ENCODE results near the gene MVD. TPM values are rescaled to one million over a fixed set of nuclear protein-coding genes. Genes with fewer than 3 reads are reported as not detected.

MVD gene
- total RNA-seq, 6 experiments from 2014 or later = 10.2 to 57.1 (median 15.2) TPM

- DNase-seq = no peak
- no peaks in the 10 kb centered on the region for H3K27me3 ChIP-seq
- intact Hi-C loops (cut with DNase I) = no loop called here
- no peaks in the 10 kb centered on the region for H3K9me3 ChIP-seq
- WGBS (ENCODE audit: insufficient coverage, low coverage, low lambda C conversion rate, missing lambda C conversion rate) = 44% methylated on average over 6 of the region's 28 CpGs
- H3K27ac ChIP-seq = no peak overlapping the region
- peaks cover 0 to 22% (median 9%) of the 10 kb centered on the region in 4 donors for H3K36me3 ChIP-seq
- ATAC-seq = peak in 1 of 4 donors; percentile 1
- TF ChIP-seq POLR2A (IDR thresholded peaks at IDR 0.05) = no peak
- TF ChIP-seq CTCF (IDR thresholded peaks at IDR 0.05) = no peak
- H3K4me1 ChIP-seq = no peaks in the 10 kb centered on the region
- peak overlapping the region; percentile 14 to 32 (median 25) for H3K4me3 ChIP-seq
These were observed 27.8 kb downstream of the MVD start for GRCh38 chr16:88634994-88635670.

GRCh38 chr16:88634141-88634993 lies 28.5 kb downstream of the MVD start:
- H3K4me1 ChIP-seq = no peaks in the 10 kb centered on the region
- peaks cover 0 to 28% (median 11%) of the 10 kb centered on the region in 4 donors for H3K36me3 ChIP-seq
- TF ChIP-seq POLR2A (IDR thresholded peaks at IDR 0.05) = no peak
- no peak for TF ChIP-seq CTCF (IDR thresholded peaks at IDR 0.05)
- no peaks in the 10 kb centered on the region for H3K27me3 ChIP-seq
- H3K9me3 ChIP-seq = no peaks in the 10 kb centered on the region
- peak overlapping the region; percentile 14 to 32 (median 25) for H3K4me3 ChIP-seq
- 27% methylated on average over 10 of the region's 82 CpGs for WGBS (ENCODE audit: insufficient coverage, low coverage, low lambda C conversion rate, missing lambda C conversion rate)
- peak overlapping the region in 1 of 3 donors; percentile 18 for H3K27ac ChIP-seq
- ATAC-seq (peak; percentile 41 to 64 (median 64)), DNase-seq (peak in 1 of 3 donors; percentile 62)
- intact Hi-C loops (cut with DNase I) = no loop called here

GRCh38 chr16:88633684-88634140 lies 29.2 kb downstream of the MVD start:
- peak overlapping the region in 1 of 3 donors; percentile 18 for H3K27ac ChIP-seq
- WGBS (ENCODE audit: insufficient coverage, low coverage, low lambda C conversion rate, missing lambda C conversion rate) = 36% methylated on average over 17 of the region's 23 CpGs
- peak; percentile 52 to 63 (median 55) for ATAC-seq
- intact Hi-C loops (cut with DNase I) = no loop called here
- no peaks in the 10 kb centered on the region for H3K4me1 ChIP-seq
- TF ChIP-seq POLR2A (IDR thresholded peaks at IDR 0.05) (no peak), CTCF (IDR thresholded peaks at IDR 0.05) (peak in 2 of 4 donors; percentile 32 to 48)
- H3K9me3 ChIP-seq = no peaks in the 10 kb centered on the region
- peak overlapping the region in 2 of 3 donors; percentile 14 to 25 for H3K4me3 ChIP-seq
- H3K36me3 ChIP-seq = peaks cover 0 to 31% (median 11%) of the 10 kb centered on the region in 4 donors
- H3K27me3 ChIP-seq = no peaks in the 10 kb centered on the region
- no peak for DNase-seq

- intact Hi-C loops (cut with DNase I) = no loop called here
- H3K27me3 ChIP-seq = no peaks in the 10 kb centered on the region
- no peak for TF ChIP-seq POLR2A (IDR thresholded peaks at IDR 0.05)
- TF ChIP-seq CTCF (IDR thresholded peaks at IDR 0.05) = no peak
- peaks cover 0 to 4% (median 0%) of the 10 kb centered on the region in 4 donors for H3K4me1 ChIP-seq
- H3K36me3 ChIP-seq = peaks cover 0 to 37% (median 13%) of the 10 kb centered on the region in 4 donors
- 100% methylated on average over 3 of the region's 11 CpGs for WGBS (ENCODE audit: insufficient coverage, low coverage, low lambda C conversion rate, missing lambda C conversion rate)
- H3K4me3 ChIP-seq = no peak overlapping the region
- H3K27ac ChIP-seq = no peak overlapping the region
- ATAC-seq = no peak
- no peaks in the 10 kb centered on the region for H3K9me3 ChIP-seq
- peak in 1 of 3 donors; percentile 40 for DNase-seq
These were observed 30.3 kb downstream of the MVD start for GRCh38 chr16:88632587-88632930.

Measured in right lobe of liver (tissue), 6 donors.